Neuron (in vitro differentiated cells): Measurements from ENCODE around the gene NRBF2.
"Not testable (repeated sequence)": the region's sequence is repeated elsewhere in the genome, so short reads cannot be mapped to it uniquely, and the experiment has no call there.

ENCODE experiments used
- H2AFZ ChIP-seq: one replicate; pipeline ENCODE4 v1.6.1; 2013; ENCODE audit warnings: low read depth, mild to moderate bottlenecking, inconsistent platforms, low read length, moderate library complexity
- H3K27me3 ChIP-seq: one replicate; pipeline ENCODE4 v1.6.1; 2013; ENCODE audit warnings: low read length; ENCODE audit not compliant: insufficient read depth
- H3K36me3 ChIP-seq: one replicate; pipeline ENCODE4 v1.6.1; 2013; ENCODE audit warnings: low read length; ENCODE audit not compliant: insufficient read depth
- H3K4me1 ChIP-seq: one replicate; pipeline ENCODE4 v1.6.1; 2013; ENCODE audit warnings: low read length; ENCODE audit not compliant: insufficient read depth
- H3K4me3 ChIP-seq: 2 replicates; pipeline ENCODE4 v1.5.1; 2013; ENCODE audit warnings: mild to moderate bottlenecking, low read length, moderate library complexity
- H3K9me3 ChIP-seq: one replicate; pipeline ENCODE4 v1.6.1; 2013; ENCODE audit warnings: low read length

The NRBF2 gene

DNA sequence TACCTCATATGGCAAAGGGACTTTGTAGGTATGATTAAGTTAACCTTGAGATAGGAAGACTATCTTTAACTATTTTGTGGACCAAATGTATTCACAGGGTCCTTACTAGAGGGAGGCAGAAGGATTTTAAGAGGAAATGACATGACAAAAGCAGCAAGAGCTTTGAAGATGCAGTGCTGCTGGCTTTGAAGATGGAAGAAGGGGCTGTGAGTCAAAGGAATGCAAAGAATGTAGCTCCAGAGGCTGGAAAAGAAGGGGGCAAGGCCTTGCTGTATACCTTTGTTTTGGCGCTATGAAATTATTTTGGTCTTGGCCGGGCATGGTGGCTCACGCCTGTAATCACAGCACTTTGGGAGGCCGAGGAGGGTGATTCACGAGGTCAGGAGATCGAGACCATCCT, 3.2 kb upstream of the NRBF2 start:
- H3K36me3 ChIP-seq = no peaks in the 10 kb centered on the region
- no peak overlapping the region for H3K4me3 ChIP-seq
- H3K9me3 ChIP-seq = no peaks in the 10 kb centered on the region
- no peaks in the 10 kb centered on the region for H3K27me3 ChIP-seq
- H3K4me1 ChIP-seq = peaks cover 9% of the 10 kb centered on the region
- H2AFZ ChIP-seq = no peak overlapping the region

DNA sequence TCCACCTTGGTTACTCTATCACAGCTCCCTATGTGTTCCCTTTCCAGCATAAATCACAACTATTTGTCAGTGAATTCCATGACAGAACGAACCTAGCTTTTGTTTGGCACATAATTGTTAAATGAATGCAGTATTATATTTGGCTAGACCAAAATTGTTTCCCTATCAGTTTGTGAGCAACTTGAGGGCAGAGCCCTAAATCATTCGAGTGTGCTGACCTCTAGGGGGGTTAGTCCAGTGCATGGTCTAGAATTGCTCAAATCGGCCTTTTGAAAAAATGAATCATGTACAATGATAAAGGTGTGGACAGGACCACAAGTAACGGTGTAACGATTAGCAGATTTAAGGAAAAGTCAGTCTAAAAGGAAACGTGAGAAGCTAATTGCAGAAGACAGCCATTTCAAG, 475 bp upstream of the NRBF2 start:
- peak overlapping the region; percentile 71 for H2AFZ ChIP-seq
- no peaks in the 10 kb centered on the region for H3K27me3 ChIP-seq
- H3K4me1 ChIP-seq = peaks cover 13% of the 10 kb centered on the region
- peak overlapping the region; percentile 77 for H3K4me3 ChIP-seq
- H3K9me3 ChIP-seq = no peaks in the 10 kb centered on the region
- no peaks in the 10 kb centered on the region for H3K36me3 ChIP-seq

GRCh38 chr10:63133821-63134557, 861 bp downstream of the NRBF2 start:
- Histone ChIP-seq H3K9me3 (no peaks in the 10 kb centered on the region), H2AFZ (peak overlapping the region; percentile 71), H3K36me3 (no peaks in the 10 kb centered on the region), H3K27me3 (no peaks in the 10 kb centered on the region), H3K4me3 (peak overlapping the region; percentile 77), H3K4me1 (peaks cover 13% of the 10 kb centered on the region)

DNA sequence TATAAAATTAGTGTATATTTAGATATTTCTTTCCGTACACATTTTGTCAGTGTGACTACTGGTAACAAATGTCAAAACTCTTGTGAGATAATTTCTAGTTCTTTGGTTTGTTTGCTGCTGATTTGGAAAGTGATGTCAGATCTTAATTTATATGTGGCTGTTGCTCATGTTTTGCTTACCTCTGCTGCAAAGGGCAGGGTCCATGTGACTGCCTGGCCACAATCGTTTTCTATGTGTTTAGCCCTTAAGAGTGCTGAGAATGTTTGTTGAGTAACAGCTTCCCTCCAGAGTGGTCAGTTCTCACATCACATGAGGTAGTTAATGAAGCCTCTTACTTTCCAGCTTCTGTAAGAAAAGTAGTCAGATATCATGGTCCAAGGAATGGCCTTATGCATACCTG, 4.2 kb downstream of the NRBF2 start:
- Histone ChIP-seq H3K4me3 (no peak overlapping the region), H3K27me3 (no peaks in the 10 kb centered on the region), H2AFZ (no peak overlapping the region), H3K9me3 (no peaks in the 10 kb centered on the region), H3K4me1 (peaks cover 13% of the 10 kb centered on the region), H3K36me3 (no peaks in the 10 kb centered on the region)

DNA sequence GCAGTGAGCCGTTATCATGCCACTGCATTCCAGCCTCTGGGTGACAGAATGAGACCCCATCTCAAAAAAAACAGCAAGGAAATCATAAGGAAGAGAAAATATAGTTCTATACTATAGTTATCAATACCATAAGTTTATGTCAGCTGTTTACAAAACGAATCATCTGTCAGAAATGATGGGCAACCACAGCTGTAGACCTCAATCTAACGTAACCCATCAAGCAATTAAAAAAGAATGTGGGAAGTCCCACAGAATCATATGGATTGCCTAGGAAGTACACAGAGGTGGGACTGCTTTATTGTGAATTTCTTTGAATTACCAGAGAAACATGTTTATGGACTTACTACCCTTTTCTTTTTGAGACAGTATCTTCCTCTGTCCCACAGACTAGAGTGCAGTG, 6.9 kb downstream of the NRBF2 start:
- Histone ChIP-seq H3K36me3 (no peaks in the 10 kb centered on the region), H3K4me1 (peaks cover 3% of the 10 kb centered on the region), H2AFZ (no peak overlapping the region), H3K9me3 (no peaks in the 10 kb centered on the region), H3K27me3 (no peaks in the 10 kb centered on the region), H3K4me3 (no peak overlapping the region)

DNA sequence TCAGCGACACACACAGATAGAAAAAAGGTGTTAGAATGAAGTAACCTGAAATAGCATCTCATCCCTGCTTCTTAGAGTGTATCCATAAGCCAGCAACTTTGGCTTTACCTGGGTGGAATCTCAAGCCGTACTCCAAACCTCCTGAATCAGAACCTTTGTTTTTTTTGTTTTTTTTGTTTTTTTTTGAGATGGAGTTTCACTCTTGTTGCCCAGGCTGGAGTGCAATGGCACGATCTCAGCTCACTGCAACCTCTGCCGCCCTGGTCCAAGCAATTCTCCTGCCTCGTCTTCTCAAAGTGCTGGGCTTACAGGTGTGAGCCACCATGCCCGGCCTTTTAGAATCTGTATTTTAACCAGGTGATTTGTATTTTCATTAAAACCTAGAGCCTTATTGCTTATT, 9.0 kb downstream of the NRBF2 start:
- Histone ChIP-seq H3K27me3 (no peaks in the 10 kb centered on the region), H3K4me1 (no peaks in the 10 kb centered on the region), H3K4me3 (no peak overlapping the region), H2AFZ (no peak overlapping the region), H3K36me3 (peaks cover 2% of the 10 kb centered on the region), H3K9me3 (no peaks in the 10 kb centered on the region)

GRCh38 chr10:63143987-63144386, 10.9 kb downstream of the NRBF2 start:
- H3K9me3 ChIP-seq = no peaks in the 10 kb centered on the region

GRCh38 chr10:63145782-63146181, 12.7 kb downstream of the NRBF2 start:
- H3K9me3 ChIP-seq = no peaks in the 10 kb centered on the region
- no peak overlapping the region for H3K4me3 ChIP-seq
- H3K36me3 ChIP-seq = peaks cover 11% of the 10 kb centered on the region
- H2AFZ ChIP-seq = no peak overlapping the region
- H3K27me3 ChIP-seq = no peaks in the 10 kb centered on the region
- no peaks in the 10 kb centered on the region for H3K4me1 ChIP-seq

More at GRCh38 chr10:63143987-63144386, 10.9 kb downstream of the NRBF2 start:
- Histone ChIP-seq H3K4me1 (no peaks in the 10 kb centered on the region), H3K4me3 (no peak overlapping the region), H3K36me3 (peaks cover 4% of the 10 kb centered on the region), H2AFZ (no peak overlapping the region), H3K27me3 (no peaks in the 10 kb centered on the region)

DNA sequence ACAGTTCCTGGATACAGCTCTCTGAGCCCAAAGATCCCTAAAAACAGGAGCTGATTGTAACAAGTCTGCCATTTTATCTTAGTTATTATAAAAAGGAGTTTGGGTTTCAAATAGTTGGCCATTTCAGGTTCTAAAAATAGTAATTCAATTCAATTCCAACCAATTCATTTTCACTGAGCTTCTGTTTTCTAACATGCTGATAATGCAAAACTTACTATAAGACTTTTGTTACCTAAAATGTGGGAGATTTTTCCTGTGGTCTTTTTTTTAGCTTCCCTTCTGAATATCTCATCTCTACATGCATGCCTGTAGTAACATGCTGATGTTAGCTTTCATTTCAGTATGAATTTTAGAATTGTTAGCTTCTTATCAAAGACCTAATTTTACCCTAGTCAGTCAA, 13.4 kb downstream of the NRBF2 start:
- peaks cover 14% of the 10 kb centered on the region for H3K36me3 ChIP-seq
- H2AFZ ChIP-seq = no peak overlapping the region
- H3K4me3 ChIP-seq = no peak overlapping the region
- no peaks in the 10 kb centered on the region for H3K27me3 ChIP-seq
- no peaks in the 10 kb centered on the region for H3K9me3 ChIP-seq
- H3K4me1 ChIP-seq = no peaks in the 10 kb centered on the region

- Histone ChIP-seq H2AFZ (no peak overlapping the region), H3K4me3 (no peak overlapping the region), H3K9me3 (no peaks in the 10 kb centered on the region), H3K4me1 (no peaks in the 10 kb centered on the region), H3K27me3 (no peaks in the 10 kb centered on the region), H3K36me3 (peaks cover 41% of the 10 kb centered on the region)
Observed at GRCh38 chr10:63150745-63151144, 17.6 kb downstream of the NRBF2 start.

- H3K27me3 ChIP-seq, H3K4me1 ChIP-seq, H3K4me3 ChIP-seq, H3K9me3 ChIP-seq, H2AFZ ChIP-seq: not testable (repeated sequence)
- H3K36me3 ChIP-seq = peaks cover 37% of the 10 kb centered on the region
Observed at GRCh38 chr10:63153868-63154545, 20.9 kb downstream of the NRBF2 start.

DNA sequence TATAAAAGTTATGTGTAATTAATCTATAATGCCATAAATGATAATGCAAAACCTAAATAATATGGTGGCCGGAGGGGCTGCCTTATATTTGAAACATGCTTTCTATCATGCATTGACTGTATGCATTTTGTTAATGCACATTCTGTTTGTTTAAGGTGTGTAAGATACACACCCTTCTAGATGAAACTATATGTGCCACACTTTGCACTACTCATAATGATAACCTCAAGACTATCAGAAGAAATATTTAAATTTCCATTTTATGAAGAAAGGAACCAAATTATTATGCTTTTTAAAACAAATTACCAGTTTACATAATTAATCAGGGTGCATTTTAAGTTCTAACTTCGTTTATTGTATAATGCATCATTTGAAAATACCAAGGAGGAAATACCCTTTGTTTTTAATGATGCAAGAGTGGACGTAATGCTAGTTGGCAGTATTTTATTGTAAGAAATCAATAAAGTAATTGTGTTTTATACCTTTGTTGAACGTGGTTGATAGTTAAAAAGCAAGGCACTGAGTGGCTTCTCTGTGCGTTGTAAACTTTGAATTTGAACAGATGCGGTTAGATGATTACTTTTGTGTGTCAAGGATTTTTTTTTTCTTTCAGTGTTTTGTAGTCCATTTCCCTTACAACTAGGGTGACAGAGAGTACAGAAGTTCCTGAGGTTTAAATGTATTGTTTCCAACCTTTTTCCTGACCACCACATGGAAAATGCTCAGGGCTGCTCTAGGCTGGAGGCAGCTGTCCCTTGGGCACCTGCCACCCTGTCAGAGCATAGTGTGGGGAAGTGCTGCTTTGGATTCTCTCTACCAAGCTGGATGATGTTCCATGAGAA, 21.6 kb downstream of the NRBF2 start:
- no peak overlapping the region for H3K4me3 ChIP-seq
- H3K9me3 ChIP-seq = no peaks in the 10 kb centered on the region
- peaks cover 37% of the 10 kb centered on the region for H3K36me3 ChIP-seq
- no peaks in the 10 kb centered on the region for H3K27me3 ChIP-seq
- no peak overlapping the region for H2AFZ ChIP-seq
- H3K4me1 ChIP-seq = no peaks in the 10 kb centered on the region

DNA sequence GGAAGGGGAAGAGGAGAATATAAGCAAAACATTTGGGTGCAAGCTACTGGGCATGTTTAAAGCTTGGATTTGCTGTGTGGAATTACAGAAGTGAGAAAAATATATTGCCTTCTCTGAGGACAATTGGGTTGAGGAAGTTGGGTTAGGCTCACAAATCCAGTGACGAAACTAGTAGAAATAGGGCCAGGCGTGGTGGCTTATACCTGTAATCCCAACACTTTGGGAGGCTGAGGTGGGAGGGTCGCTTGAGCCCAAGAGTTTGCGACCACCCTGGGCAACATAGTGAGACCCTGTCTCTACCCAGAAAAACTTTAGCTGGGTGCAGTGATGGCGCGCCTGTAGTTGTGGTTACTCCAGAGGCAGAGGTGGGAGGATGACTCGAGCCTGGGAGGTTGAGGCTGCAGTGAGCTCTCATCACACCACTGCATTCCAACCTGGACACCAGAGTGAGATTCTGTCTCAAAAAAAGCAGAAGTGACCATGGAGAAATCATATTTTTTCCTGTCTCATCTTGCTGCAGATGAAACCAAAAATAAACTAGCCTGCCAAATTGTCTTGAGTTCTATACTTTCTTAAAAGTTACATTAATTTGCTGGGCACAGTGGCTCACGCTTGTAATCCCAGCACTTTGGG, 22.4 kb downstream of the NRBF2 start:
- no peaks in the 10 kb centered on the region for H3K9me3 ChIP-seq
- no peaks in the 10 kb centered on the region for H3K27me3 ChIP-seq
- no peak overlapping the region for H2AFZ ChIP-seq
- H3K4me1 ChIP-seq = no peaks in the 10 kb centered on the region
- H3K4me3 ChIP-seq = no peak overlapping the region
- H3K36me3 ChIP-seq = peaks cover 32% of the 10 kb centered on the region
